Measurements from ENCODE around the gene PDGFRB.

- TF ChIP-seq, protein P1, sequence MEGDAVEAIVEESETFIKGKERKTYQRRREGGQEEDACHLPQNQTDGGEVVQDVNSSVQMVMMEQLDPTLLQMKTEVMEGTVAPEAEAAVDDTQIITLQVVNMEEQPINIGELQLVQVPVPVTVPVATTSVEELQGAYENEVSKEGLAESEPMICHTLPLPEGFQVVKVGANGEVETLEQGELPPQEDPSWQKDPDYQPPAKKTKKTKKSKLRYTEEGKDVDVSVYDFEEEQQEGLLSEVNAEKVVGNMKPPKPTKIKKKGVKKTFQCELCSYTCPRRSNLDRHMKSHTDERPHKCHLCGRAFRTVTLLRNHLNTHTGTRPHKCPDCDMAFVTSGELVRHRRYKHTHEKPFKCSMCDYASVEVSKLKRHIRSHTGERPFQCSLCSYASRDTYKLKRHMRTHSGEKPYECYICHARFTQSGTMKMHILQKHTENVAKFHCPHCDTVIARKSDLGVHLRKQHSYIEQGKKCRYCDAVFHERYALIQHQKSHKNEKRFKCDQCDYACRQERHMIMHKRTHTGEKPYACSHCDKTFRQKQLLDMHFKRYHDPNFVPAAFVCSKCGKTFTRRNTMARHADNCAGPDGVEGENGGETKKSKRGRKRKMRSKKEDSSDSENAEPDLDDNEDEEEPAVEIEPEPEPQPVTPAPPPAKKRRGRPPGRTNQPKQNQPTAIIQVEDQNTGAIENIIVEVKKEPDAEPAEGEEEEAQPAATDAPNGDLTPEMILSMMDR (IDR thresholded peaks at IDR 0.05), result no peak
- TF ChIP-seq POLR2A (IDR thresholded peaks at IDR 0.05), result no peak
These were observed 88.2 kb downstream of the PDGFRB start for GRCh38 chr5:150067405-150067960.

Measured in body of pancreas (tissue), 4 donors.